Measurements from ENCODE around the gene TRDN.

- TF ChIP-seq EZH2 (IDR thresholded peaks at IDR 0.05; ENCODE audit: borderline replicate concordance, insufficient read depth, low read length, poor library complexity, severe bottlenecking) (no peak), RAD21 (conservative IDR thresholded peaks at IDR 0.05) (no peak), SMC3 (conservative IDR thresholded peaks at IDR 0.05; ENCODE audit: poor library complexity) (no peak), TAF1 (IDR thresholded peaks at IDR 0.05; ENCODE audit: low read depth) (no peak), EP300 (conservative IDR thresholded peaks at IDR 0.05; ENCODE audit: poor library complexity, severe bottlenecking) (no peak), POLR2AphosphoS5 (IDR thresholded peaks at IDR 0.05) (no peak), MXI1 (conservative IDR thresholded peaks at IDR 0.05; ENCODE audit: poor library complexity, severe bottlenecking) (no peak)
- TF ChIP-seq, protein P1, sequence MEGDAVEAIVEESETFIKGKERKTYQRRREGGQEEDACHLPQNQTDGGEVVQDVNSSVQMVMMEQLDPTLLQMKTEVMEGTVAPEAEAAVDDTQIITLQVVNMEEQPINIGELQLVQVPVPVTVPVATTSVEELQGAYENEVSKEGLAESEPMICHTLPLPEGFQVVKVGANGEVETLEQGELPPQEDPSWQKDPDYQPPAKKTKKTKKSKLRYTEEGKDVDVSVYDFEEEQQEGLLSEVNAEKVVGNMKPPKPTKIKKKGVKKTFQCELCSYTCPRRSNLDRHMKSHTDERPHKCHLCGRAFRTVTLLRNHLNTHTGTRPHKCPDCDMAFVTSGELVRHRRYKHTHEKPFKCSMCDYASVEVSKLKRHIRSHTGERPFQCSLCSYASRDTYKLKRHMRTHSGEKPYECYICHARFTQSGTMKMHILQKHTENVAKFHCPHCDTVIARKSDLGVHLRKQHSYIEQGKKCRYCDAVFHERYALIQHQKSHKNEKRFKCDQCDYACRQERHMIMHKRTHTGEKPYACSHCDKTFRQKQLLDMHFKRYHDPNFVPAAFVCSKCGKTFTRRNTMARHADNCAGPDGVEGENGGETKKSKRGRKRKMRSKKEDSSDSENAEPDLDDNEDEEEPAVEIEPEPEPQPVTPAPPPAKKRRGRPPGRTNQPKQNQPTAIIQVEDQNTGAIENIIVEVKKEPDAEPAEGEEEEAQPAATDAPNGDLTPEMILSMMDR (IDR thresholded peaks at IDR 0.05; ENCODE audit: poor library complexity, severe bottlenecking) = no peak
- TF ChIP-seq, protein P2, sequence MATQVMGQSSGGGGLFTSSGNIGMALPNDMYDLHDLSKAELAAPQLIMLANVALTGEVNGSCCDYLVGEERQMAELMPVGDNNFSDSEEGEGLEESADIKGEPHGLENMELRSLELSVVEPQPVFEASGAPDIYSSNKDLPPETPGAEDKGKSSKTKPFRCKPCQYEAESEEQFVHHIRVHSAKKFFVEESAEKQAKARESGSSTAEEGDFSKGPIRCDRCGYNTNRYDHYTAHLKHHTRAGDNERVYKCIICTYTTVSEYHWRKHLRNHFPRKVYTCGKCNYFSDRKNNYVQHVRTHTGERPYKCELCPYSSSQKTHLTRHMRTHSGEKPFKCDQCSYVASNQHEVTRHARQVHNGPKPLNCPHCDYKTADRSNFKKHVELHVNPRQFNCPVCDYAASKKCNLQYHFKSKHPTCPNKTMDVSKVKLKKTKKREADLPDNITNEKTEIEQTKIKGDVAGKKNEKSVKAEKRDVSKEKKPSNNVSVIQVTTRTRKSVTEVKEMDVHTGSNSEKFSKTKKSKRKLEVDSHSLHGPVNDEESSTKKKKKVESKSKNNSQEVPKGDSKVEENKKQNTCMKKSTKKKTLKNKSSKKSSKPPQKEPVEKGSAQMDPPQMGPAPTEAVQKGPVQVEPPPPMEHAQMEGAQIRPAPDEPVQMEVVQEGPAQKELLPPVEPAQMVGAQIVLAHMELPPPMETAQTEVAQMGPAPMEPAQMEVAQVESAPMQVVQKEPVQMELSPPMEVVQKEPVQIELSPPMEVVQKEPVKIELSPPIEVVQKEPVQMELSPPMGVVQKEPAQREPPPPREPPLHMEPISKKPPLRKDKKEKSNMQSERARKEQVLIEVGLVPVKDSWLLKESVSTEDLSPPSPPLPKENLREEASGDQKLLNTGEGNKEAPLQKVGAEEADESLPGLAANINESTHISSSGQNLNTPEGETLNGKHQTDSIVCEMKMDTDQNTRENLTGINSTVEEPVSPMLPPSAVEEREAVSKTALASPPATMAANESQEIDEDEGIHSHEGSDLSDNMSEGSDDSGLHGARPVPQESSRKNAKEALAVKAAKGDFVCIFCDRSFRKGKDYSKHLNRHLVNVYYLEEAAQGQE (IDR thresholded peaks at IDR 0.05; ENCODE audit: borderline replicate concordance) = no peak
Observed at GRCh38 chr6:123507582-123507981, 129.2 kb downstream of the TRDN start.
